ENCODE data around the gene DDX23. TPM values are rescaled to one million over a fixed set of nuclear protein-coding genes. Genes with fewer than 3 reads are reported as not detected.

DDX23 gene
- polyA plus RNA-seq, 2 of the 4 experiments (the other 2 are of a cell fraction) = 116 to 132 TPM

DNA sequence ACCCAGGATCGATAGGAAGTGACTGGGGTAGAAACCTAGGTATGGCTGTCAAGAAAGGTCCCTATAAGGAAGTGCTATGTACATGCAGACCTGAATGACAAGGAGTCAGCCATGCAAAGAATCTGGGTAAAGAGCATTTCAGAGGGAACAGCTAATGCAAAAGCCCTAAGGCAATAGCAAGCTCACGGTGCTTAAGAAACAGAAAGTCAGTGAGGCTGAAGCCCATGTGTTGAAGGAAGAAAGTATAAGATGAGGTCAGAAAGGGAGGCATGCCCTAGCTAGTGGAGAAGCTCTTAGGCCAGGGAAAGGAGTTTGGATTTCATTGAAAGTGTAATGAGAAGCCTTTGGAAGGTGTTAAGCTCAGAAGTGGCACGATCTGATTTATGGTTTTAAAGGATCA is 57.1 kb downstream of the DDX23 start:
- ChIA-PET POLR2A (no interaction called here), CTCF (interaction anchor here (0.6 to 18.3 kb wide), 27 partner anchors 8 to 253 kb away, joined by 3 to 265 read pairs (median 5); partner anchors contain the start of genes CACNB3 and KANSL2)
- Histone ChIP-seq H3K4me2 (no peak overlapping the region; the same call in 2 of the 3 replicates), H3K9me3 (no peaks in the 10 kb centered on the region), H3K4me3 (no peak overlapping the region), H3K27ac (no peak overlapping the region), H3K4me1 (peaks cover 15% of the 10 kb centered on the region)
- no peak for DNase-seq (ENCODE audit: low read depth in 1 of 2, low spot score in 1 of 2)
- no peak for FAIRE-seq
- ATAC-seq = 0 out of 6 replicates have a peak, but pooled peaks of 1 of the 2 experiments have one; percentile 26
- TF ChIP-seq BHLHE40 (IDR thresholded peaks at IDR 0.05; ENCODE audit: low read depth, low read length) (no peak), CEBPB (IDR thresholded peaks at IDR 0.05) (no peak), HOXB13 (CRISPR knock-in tag; IDR thresholded peaks at IDR 0.05; ENCODE audit: low read depth) (no peak), NPAS2 (CRISPR knock-in tag; IDR thresholded peaks at IDR 0.05; ENCODE audit: borderline replicate concordance) (no peak), MAFK (IDR thresholded peaks at IDR 0.05; ENCODE audit: partially characterized antibody) (no peak), SMC3 (IDR thresholded peaks at IDR 0.05) (no peak), ZNF302 (CRISPR knock-in tag; IDR thresholded peaks at IDR 0.05) (no peak), TP53 (CRISPR knock-in tag; IDR thresholded peaks at IDR 0.05) (no peak)
- TF ChIP-seq, protein P1, sequence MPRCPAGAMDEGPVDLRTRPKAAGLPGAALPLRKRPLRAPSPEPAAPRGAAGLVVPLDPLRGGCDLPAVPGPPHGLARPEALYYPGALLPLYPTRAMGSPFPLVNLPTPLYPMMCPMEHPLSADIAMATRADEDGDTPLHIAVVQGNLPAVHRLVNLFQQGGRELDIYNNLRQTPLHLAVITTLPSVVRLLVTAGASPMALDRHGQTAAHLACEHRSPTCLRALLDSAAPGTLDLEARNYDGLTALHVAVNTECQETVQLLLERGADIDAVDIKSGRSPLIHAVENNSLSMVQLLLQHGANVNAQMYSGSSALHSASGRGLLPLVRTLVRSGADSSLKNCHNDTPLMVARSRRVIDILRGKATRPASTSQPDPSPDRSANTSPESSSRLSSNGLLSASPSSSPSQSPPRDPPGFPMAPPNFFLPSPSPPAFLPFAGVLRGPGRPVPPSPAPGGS (IDR thresholded peaks at IDR 0.05) = no peak
- TF ChIP-seq, protein P2, sequence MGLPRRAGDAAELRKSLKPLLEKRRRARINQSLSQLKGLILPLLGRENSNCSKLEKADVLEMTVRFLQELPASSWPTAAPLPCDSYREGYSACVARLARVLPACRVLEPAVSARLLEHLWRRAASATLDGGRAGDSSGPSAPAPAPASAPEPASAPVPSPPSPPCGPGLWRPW (IDR thresholded peaks at IDR 0.05) = no peak
- TF ChIP-seq, protein P3, sequence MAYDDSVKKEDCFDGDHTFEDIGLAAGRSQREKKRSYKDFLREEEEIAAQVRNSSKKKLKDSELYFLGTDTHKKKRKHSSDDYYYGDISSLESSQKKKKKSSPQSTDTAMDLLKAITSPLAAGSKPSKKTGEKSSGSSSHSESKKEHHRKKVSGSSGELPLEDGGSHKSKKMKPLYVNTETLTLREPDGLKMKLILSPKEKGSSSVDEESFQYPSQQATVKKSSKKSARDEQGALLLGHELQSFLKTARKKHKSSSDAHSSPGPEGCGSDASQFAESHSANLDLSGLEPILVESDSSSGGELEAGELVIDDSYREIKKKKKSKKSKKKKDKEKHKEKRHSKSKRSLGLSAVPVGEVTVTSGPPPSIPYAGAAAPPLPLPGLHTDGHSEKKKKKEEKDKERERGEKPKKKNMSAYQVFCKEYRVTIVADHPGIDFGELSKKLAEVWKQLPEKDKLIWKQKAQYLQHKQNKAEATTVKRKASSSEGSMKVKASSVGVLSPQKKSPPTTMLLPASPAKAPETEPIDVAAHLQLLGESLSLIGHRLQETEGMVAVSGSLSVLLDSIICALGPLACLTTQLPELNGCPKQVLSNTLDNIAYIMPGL (CRISPR knock-in tag; IDR thresholded peaks at IDR 0.05; ENCODE audit: borderline replicate concordance) = no peak
- WGBS (ENCODE audit: missing lambda C conversion rate) = 60% methylated on average over 3 of the region's 3 CpGs

DNA sequence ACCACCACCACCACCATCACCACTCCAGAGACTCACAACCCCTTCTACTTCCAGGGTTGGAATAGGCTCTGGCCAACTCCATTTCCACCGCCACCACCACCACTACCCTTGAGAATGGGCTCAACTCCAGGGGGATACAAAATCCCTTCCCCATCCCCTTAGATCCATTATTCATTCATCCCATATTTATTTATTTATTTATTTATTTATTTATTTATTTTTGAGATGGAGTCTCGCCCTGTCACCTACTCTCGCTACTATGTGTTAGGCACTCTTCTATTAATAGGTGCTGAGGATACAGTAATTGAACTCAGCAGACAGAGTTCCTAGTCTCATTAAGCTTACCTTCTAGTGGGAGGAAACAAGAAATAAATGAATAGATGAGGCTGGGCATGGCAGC is 58.3 kb downstream of the DDX23 start:
- DNase-seq (ENCODE audit: low read depth in 1 of 2, low spot score in 1 of 2) = no peak
- ATAC-seq = no peak
- no peaks in the 10 kb centered on the region for H3K9me3 ChIP-seq
- POLR2A ChIA-PET = interaction anchor here (0.8 kb wide), 1 partner anchor 40 kb away, joined by 4 read pairs; no protein-coding TSS in a partner anchor
- CTCF ChIA-PET = interaction anchor here (0.7 to 18.3 kb wide), 7 partner anchors 12 to 57 kb away, joined by 3 to 265 read pairs (median 21); partner anchors contain the start of gene CACNB3
- FAIRE-seq = no peak
- H3K4me2 ChIP-seq = no peak overlapping the region
- H3K4me3 ChIP-seq = no peak overlapping the region
- H3K27ac ChIP-seq = no peak overlapping the region
- peaks cover 18% of the 10 kb centered on the region for H3K4me1 ChIP-seq
- WGBS (ENCODE audit: missing lambda C conversion rate) = 92% methylated on average over 3 of the region's 3 CpGs
- TF ChIP-seq ZC3H11A (IDR thresholded peaks at IDR 0.05) = peak; percentile 71
- no peak for TF ChIP-seq KDM1A (IDR thresholded peaks at IDR 0.05; ENCODE audit: low read depth)

DNA sequence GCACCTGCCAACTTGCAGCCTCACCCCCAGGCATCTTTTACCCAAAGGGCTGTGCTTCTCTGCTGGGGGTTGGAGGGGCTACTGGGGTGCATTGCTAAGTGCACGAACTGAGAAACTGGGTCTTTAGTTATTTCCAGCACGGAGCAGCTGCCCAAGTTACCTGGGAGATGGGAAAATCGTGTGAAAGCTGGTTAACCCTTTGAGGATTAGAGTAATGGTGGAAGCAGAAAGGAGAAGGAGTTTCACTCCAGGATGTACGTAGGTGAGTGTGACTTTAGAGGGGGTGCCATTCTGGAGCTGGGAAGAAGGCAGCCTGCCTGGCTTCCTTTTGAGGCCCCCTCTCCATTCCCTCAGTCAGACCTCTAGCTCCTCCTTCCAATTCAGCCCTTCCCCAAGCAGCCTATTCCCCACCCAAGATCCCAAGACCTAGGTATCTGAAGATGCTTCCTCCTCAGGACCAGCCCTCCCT is 62.1 kb downstream of the DDX23 start:
- ATAC-seq (no peak), DNase-seq (ENCODE audit: low read depth in 1 of 2, low spot score in 1 of 2) (no peak), FAIRE-seq (no peak)
- Histone ChIP-seq H3K4me3 (peak overlapping the region; percentile 97), H3K4me1 (peaks cover 25% of the 10 kb centered on the region), H3K4me2 (peak overlapping the region; percentile 93), H3K9me3 (no peaks in the 10 kb centered on the region), H3K27ac (peak overlapping the region; percentile 97 to 99)
- POLR2A ChIA-PET = interaction anchor here (1.2 to 1.3 kb wide), 2 partner anchors 9 to 12 kb away, joined by 3 to 7 read pairs; no protein-coding TSS in a partner anchor
- 14% methylated on average over 4 of the region's 4 CpGs for WGBS (ENCODE audit: missing lambda C conversion rate)
- TF ChIP-seq BHLHE40 (IDR thresholded peaks at IDR 0.05; ENCODE audit: low read depth, low read length) (no peak), RARB (CRISPR knock-in tag; IDR thresholded peaks at IDR 0.05) (no peak), SMC3 (IDR thresholded peaks at IDR 0.05) (no peak), JUNB (IDR thresholded peaks at IDR 0.05) (no peak), POLR2A (IDR thresholded peaks at IDR 0.05; ENCODE audit: low read length) (no peak), RAD21 (conservative IDR thresholded peaks at IDR 0.05 in 1 of 2, IDR thresholded peaks at IDR 0.05 in 1 of 2) (no peak), HOXB5 (CRISPR knock-in tag; IDR thresholded peaks at IDR 0.05) (no peak), GATA3 (IDR thresholded peaks at IDR 0.05; ENCODE audit: borderline replicate concordance) (no peak), FOSL2 (IDR thresholded peaks at IDR 0.05) (no peak), FOSL2 (CRISPR knock-in tag; IDR thresholded peaks at IDR 0.05) (no peak), ZFP36 (IDR thresholded peaks at IDR 0.05; ENCODE audit: borderline replicate concordance, partially characterized antibody) (no peak), CBX8 (IDR thresholded peaks at IDR 0.05) (no peak), ZNF302 (CRISPR knock-in tag; IDR thresholded peaks at IDR 0.05) (no peak), MYC (IDR thresholded peaks at IDR 0.05; ENCODE audit: borderline replicate concordance, low read length) (no peak), ZSCAN20 (CRISPR knock-in tag; IDR thresholded peaks at IDR 0.05) (no peak), KDM5A (IDR thresholded peaks at IDR 0.05) (no peak), JUN (IDR thresholded peaks at IDR 0.05) (no peak)
- TF ChIP-seq, protein P2 (IDR thresholded peaks at IDR 0.05) = no peak
- TF ChIP-seq, protein P4, sequence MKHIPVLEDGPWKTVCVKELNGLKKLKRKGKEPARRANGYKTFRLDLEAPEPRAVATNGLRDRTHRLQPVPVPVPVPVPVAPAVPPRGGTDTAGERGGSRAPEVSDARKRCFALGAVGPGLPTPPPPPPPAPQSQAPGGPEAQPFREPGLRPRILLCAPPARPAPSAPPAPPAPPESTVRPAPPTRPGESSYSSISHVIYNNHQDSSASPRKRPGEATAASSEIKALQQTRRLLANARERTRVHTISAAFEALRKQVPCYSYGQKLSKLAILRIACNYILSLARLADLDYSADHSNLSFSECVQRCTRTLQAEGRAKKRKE (CRISPR knock-in tag; IDR thresholded peaks at IDR 0.05; ENCODE audit: low read depth) = no peak
- TF ChIP-seq, protein P5, sequence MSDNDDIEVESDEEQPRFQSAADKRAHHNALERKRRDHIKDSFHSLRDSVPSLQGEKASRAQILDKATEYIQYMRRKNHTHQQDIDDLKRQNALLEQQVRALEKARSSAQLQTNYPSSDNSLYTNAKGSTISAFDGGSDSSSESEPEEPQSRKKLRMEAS (IDR thresholded peaks at IDR 0.05) = no peak
- CTCF ChIA-PET = interaction anchor here (0.6 to 18.3 kb wide), 6 partner anchors 10 to 77 kb away, joined by 3 to 225 read pairs (median 6); partner anchors contain the start of gene CACNB3
